HAP-1 (cell line): ENCODE measurements around the gene CLCNKB.

ENCODE experiments used
- DNase-seq, 2 experiments: peaks; one replicate each; pipeline ENCODE4 v3.0.0-alpha.2; 2016 to 2020; ENCODE audit warnings: low spot score in 2 of 2
- H3K27me3 ChIP-seq: fragments of 250-450 bp; sonication (Bioruptor Pico); 2 replicates; pipeline ENCODE4 v1.5.1; 2020; ENCODE audit warnings: low read depth, mild to moderate bottlenecking, moderate library complexity
- H3K36me3 ChIP-seq: fragments of 250-450 bp; sonication (Bioruptor Pico); replicated peaks from 2 replicates; pipeline ENCODE4 v1.5.1; 2020; ENCODE audit warnings: mild to moderate bottlenecking
- H3K4me1 ChIP-seq: fragments of 250-450 bp; sonication (Bioruptor Pico); 2 replicates; pipeline ENCODE4 v1.5.1; 2020; ENCODE audit warnings: mild to moderate bottlenecking
- H3K4me3 ChIP-seq: fragments of 250-450 bp; sonication (Bioruptor Pico); 2 replicates; pipeline ENCODE4 v1.5.1; 2020; ENCODE audit warnings: mild to moderate bottlenecking, moderate library complexity
- H3K9me3 ChIP-seq: fragments of 250-450 bp; sonication (Bioruptor Pico); 2 replicates; pipeline ENCODE4 v1.5.1; 2020; ENCODE audit warnings: mild to moderate bottlenecking, moderate library complexity
- in situ Hi-C: fragments of 300-500 bp; cut with MboI; formaldehyde crosslinking; loops from 3 replicates; pipeline ENCODE4 v1.14.3; 2020; ENCODE audit warnings: low sequenced_read_pairs, inconsistent platforms, mixed read lengths

The CLCNKB gene

DNA sequence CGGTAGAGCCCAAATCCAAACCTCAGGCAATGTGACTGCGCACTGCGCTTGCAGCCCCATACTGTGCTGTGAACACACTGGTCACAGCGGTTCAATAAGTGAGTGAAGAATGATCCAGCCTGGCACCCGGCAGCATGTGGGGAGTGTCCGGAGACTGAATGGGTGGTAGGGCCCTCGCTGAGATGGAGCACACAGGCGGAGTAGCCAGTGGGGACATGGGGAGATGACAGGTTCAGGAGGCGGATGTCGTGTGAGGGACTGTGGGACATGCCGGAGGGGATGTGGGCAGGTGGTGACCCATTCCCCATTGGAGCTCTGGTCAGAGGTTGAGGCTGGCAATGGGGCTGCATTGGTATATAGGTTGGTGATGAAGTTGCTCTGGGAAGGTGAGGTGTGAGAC, 33.9 kb upstream of the CLCNKB start:
- no peak for DNase-seq
- Histone ChIP-seq H3K4me3 (no peak overlapping the region), H3K4me1 (peaks cover 13% of the 10 kb centered on the region), H3K27me3 (no peaks in the 10 kb centered on the region), H3K36me3 (no peaks in the 10 kb centered on the region), H3K9me3 (no peaks in the 10 kb centered on the region)
- in situ Hi-C loops: loop anchor here (10.0 kb wide), 1 partner anchor 175 kb away; no protein-coding TSS in a partner anchor

DNA sequence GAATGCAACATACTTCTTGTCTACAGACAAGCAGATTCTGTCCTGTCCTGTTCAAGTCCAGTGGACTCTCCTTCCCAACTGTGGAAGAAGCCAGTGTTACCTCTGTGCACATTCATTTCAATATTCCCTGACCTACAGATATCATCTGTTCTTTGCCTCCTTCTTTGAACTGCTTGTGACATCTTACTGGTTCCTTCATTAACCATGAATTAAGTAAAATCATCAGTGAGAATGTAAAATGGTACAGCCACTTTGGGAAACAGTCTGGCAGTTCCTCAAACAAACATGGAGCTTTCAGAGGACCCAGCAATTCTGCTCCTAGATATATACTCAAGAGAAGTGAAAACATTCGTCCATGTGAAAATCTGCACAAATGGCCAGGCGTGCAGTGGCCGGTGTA, 32.7 kb upstream of the CLCNKB start:
- in situ Hi-C loops: no loop called here
- no peaks in the 10 kb centered on the region for H3K36me3 ChIP-seq
- no peaks in the 10 kb centered on the region for H3K9me3 ChIP-seq
- peaks cover 13% of the 10 kb centered on the region for H3K4me1 ChIP-seq
- H3K4me3 ChIP-seq: no peak overlapping the region
- DNase-seq: no peak
- H3K27me3 ChIP-seq: no peaks in the 10 kb centered on the region

DNA sequence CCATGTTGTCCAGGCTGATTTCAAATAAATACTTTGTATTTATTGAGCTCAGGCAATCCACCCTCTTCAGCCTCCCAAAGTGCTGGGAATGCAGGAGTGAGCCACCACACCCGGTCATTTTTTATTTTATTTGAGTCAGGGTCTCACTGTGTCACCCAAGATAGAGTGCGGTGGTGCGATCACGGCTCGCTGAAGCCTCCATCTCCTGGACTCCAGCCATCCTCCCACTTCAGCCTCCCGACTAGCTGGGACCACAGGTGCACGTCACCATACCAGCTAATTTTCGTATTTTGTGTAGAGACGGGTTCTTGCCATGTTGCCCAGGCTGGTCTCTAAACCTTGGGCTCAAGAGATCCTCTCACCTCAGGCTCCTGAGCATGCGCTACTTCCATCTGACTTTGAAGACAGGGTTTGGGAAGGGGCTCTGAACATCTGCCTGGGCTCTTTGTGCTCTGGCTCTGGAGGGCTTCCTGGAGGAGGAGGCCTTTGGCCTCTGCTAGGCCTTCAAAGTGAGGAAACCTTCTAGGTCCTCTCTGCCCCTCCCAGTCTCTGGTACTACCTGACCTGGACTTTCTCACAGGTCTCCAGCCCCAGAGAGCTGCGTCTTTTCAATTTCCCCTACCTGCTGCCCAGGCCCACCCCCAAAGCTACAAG, 31.5 kb upstream of the CLCNKB start:
- Histone ChIP-seq H3K36me3 (no peaks in the 10 kb centered on the region), H3K9me3 (no peaks in the 10 kb centered on the region), H3K4me1 (peaks cover 13% of the 10 kb centered on the region), H3K4me3 (no peak overlapping the region), H3K27me3 (no peaks in the 10 kb centered on the region)
- no peak for DNase-seq
- in situ Hi-C loops: no loop called here

DNA sequence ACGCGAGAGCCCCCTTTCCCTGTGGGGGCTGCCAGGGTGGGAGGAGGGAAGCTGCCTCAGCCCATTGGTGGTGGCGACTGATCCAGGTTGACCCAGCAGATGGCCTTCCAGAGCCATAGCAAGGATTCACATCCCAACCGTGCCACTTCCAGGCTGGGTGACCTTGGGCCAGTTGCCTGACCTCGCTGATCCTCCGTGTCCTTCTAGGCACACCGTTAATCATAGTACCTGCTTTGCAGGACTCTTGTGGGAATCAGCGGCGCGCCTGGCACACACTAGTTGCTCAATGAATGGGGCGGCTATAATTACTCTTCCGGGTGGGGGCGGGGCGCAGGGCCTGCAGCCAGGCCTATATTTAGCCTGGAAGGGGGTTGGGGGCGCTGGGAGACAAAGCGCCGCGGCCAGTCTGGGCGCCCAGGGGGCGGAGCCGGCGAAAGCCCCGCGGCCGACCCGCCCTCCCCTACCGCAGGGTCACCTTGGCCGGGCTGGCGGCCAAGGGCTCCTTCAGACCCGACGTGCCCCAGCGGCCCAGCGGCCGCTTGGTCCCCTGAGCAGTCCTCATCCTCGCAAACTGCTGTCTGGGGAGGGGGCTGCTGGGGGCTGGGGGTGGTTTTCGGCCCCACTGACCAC, 30.9 kb upstream of the CLCNKB start:
- no peaks in the 10 kb centered on the region for H3K9me3 ChIP-seq
- peak overlapping the region; percentile 24 for H3K4me3 ChIP-seq
- peaks cover 13% of the 10 kb centered on the region for H3K4me1 ChIP-seq
- H3K36me3 ChIP-seq: no peaks in the 10 kb centered on the region
- in situ Hi-C loops: no loop called here
- DNase-seq: peak; percentile 39 to 82
- no peaks in the 10 kb centered on the region for H3K27me3 ChIP-seq

DNA sequence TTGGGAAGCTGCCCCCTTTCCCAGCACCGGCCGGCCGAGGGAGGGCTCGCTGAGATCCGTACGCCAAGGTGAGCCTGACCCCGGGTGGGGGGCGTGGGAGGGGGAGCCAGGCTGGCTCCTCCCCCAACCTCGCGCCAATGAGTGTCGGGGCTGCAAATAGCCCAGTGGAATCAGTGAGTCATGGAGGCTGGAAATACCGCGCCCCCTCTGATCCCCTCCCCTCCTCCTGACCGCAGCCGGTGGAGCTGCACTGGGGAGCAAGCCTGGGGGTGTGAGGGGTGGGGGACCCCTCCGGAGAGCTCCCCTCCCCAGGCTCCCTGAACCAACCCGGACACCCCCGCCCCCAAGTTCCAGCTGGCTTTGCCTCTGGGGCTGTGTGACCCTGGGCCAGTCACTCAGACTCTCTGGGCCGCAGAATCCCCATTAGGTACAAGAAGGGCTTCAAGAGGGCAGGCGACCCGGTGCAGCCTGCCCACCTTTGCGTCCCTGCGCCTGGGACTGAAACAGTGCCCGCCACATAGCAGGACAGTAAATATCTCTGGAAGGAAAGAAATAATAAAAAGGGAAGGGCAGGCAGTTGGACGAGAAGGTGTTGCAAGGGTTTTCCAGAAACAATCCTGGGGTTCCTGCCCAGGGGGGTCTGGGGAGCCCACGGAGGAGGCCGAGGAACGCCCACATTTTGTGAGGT, 30.2 kb upstream of the CLCNKB start:
- Histone ChIP-seq H3K4me3 (peak overlapping the region; percentile 24), H3K27me3 (no peaks in the 10 kb centered on the region), H3K36me3 (no peaks in the 10 kb centered on the region), H3K4me1 (peaks cover 13% of the 10 kb centered on the region), H3K9me3 (no peaks in the 10 kb centered on the region)
- peak; percentile 34 to 72 for DNase-seq
- in situ Hi-C loops: no loop called here

DNA sequence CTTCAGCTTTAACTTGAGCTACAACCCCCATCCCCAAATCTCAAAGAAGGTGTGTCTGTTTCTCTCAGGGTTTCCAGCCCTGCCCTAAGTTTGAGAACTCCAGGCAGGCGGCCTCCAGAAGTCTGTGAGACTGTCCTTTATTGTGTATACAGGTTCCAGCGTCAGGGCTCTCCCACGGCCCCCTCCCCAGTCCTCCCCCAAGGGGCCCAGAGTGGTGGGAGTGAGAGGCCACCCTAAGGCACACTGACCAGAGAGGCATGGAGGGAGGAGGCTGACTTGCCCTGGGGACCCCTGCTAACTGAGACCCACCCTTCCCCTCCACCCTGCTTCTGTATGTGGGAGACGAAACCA, 29.7 kb upstream of the CLCNKB start:
- DNase-seq: no peak
- no peak overlapping the region; the same call in 1 of the 2 replicates for H3K4me3 ChIP-seq
- no peaks in the 10 kb centered on the region for H3K9me3 ChIP-seq
- in situ Hi-C loops: no loop called here
- H3K4me1 ChIP-seq: peaks cover 13% of the 10 kb centered on the region
- no peaks in the 10 kb centered on the region for H3K27me3 ChIP-seq
- H3K36me3 ChIP-seq: no peaks in the 10 kb centered on the region

DNA sequence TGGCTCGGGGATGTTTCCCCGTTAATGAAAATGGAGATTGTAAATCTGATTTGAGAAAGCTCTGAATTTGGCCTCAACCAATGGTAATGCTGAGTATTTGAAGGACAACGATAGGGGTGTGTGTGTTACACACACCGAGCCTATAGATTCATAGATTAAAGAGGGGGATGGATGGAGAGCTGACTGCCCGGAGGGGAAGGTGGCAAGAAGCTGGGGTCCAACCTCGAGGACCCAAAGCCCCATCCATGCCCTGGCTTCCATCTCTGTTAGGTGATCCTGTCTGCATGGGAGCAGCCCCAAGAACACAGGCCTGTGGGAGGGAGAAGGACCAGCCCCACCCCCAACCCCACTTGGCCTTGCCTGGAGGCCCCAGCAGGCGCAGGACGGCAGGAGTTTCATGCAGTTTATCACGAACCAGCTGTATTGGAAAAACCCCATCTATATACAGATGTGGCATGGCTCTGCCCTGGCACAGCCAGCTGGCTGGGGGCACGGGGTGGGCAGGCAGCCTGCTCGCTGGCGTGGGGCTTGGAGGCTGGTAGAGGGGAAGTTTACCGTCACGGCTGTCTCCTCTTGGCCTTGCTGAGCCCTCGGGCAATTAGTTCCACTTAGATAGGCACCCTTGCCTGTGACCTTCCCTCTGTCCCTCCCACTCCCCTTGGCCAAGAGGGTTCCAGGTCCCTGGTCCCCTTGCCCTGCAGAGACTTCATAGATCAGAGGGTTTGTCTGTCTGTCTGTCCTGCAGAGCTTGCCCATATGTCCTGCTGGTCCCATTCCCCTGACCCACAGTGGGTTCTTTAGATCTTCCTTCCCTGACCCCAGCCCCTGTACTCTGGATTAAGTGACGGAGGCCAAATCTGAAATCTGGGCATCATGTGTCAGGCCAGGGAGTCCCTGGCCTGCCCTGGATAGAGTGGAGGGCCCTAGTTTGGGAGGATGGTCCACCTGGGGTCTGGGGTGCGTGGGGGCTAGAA, 28.8 kb upstream of the CLCNKB start:
- no peaks in the 10 kb centered on the region for H3K9me3 ChIP-seq
- peaks cover 9% of the 10 kb centered on the region for H3K4me1 ChIP-seq
- no peaks in the 10 kb centered on the region for H3K36me3 ChIP-seq
- peak in 1 of 2 experiments; percentile 58 for DNase-seq
- H3K4me3 ChIP-seq: no peak overlapping the region
- no peaks in the 10 kb centered on the region for H3K27me3 ChIP-seq
- in situ Hi-C loops: no loop called here

DNA sequence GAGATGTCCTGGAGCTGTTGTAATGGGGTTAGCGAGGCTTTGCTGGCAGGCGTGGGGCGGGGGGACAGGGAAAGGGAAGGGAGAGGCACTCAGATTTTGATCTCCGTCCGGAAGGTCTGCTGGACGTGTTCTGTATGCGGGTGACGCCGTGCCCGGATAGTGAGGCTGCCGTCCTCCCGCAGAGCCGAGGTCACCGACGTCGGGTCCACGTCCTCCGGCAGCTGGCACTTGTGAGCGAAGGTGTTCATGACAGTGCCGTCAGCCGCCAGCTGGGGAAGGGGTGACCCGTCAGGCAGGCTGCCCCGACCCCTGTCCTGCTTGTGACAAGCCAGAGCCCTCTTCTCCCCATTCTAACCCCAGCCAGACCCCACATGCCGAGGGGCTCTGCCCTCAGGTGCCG, 28.1 kb upstream of the CLCNKB start:
- H3K27me3 ChIP-seq: no peaks in the 10 kb centered on the region
- DNase-seq: no peak
- H3K4me1 ChIP-seq: peaks cover 9% of the 10 kb centered on the region
- in situ Hi-C loops: no loop called here
- no peak overlapping the region for H3K4me3 ChIP-seq
- no peaks in the 10 kb centered on the region for H3K36me3 ChIP-seq
- H3K9me3 ChIP-seq: no peaks in the 10 kb centered on the region

DNA sequence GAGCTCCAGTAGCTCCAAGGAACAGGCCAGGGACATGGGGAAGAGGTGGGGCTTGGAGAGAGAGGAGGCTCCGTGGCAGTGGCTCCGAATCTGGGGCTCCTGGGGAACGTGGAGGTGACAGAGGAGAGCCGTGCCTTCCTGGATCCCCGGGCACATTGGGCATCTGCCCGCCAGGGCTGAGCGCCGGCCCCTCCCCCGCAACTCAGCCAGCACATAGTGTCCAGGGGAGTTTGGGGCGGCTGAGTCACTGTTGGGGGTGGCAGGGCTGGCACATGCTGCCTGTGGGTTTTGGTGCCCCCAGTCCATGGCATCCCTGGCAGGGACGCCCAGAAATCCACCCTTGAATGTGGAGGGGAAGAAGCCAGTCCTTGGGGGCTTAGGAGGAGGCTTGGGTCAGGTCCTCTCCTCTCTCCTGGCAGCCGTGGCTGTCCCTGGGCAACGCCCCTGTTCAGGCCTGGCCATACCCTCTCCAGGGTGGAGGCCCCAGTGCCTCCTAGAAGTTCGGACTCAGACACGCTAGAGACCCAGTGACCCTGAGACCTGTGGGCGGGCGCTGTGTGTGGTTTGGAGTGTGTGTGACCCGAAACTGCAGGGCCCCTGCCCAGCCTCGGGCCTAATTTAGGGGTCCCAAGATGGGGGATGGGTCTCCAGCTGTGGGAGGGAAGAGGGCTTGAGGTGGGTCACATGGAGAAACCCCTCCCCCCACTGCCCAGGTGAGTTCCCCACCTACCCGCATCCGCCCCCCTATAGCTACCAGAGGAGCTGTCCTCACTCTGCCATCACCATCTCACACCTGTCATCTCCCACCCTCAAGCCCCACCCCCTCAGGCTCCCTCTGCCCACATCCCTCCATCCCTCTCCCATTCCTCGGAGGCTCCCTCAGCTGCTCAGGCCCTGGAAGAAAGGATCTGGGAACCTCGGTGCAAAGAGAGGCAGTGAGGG, 27.4 kb upstream of the CLCNKB start:
- in situ Hi-C loops: no loop called here
- DNase-seq: no peak
- H3K27me3 ChIP-seq: no peaks in the 10 kb centered on the region
- H3K36me3 ChIP-seq: no peaks in the 10 kb centered on the region
- no peak overlapping the region for H3K4me3 ChIP-seq
- H3K9me3 ChIP-seq: no peaks in the 10 kb centered on the region
- H3K4me1 ChIP-seq: peaks cover 9% of the 10 kb centered on the region

DNA sequence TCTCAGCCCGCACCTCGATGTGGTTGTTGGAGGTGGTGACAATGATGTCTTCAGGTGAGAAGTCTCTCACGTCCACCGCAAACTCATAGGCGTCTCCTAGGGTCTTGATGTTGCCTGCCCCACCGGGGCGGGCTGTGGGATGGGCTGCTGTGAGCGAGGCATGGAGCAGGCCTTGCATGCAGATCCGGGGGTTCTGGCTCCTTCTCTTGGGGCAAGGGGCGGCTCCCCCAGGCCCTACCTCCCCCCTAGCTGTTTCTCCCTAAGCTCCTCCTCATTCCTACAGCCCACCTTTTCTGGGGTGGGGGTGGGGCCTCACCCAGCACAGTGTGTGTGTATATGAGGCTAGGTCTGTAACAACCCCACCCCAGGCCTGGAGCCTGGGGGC, 26.5 kb upstream of the CLCNKB start:
- Histone ChIP-seq H3K27me3 (peaks cover 4% of the 10 kb centered on the region), H3K9me3 (no peaks in the 10 kb centered on the region), H3K4me1 (peaks cover 9% of the 10 kb centered on the region), H3K36me3 (no peaks in the 10 kb centered on the region), H3K4me3 (no peak overlapping the region)
- in situ Hi-C loops: no loop called here
- no peak for DNase-seq

DNA sequence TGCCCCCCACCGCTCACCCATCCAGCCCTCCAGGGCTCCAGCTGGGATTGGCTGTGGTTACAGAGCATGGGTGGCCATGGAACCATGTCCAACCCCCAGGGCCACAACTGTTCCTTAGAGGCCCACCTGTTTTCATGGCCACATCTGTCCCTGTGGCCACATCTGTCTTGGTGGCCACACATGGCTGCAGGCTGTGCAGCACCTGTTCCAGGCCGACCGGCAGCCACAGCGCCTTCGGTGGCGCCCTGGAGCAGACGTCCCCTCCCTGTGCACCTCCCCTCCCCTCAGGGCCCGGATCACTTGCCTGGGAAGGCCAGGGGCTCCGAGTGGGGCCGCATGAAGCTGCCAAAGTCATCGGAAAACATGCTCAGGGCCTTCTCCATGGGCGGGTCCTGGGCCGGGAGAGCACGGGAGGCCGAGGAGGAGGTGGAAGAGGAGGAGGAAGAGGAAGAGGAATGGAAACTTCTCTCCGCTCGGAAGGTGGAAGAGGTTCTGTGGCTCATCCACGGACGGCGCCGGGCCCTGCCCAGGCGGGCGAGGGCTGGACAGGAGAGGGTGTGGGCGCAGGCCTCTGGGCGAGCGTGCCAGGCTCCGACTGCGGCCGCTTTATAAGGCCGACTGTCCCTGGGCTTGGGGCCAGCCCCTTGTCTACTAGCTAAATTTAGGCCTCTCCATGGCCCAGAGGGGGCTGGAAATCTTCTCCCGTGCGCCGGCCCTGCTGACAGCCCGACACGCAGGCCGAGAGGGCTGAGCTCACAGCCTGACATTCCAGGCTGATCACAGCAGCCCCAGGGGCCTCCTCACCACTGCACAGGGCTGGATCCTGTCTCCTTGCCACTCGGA, 25.9 kb upstream of the CLCNKB start, which contains the start of gene HSPB7:
HSPB7 (minus strand) TSS at position 583 of the 843 bp plus-strand sequence; CDS start at position 503, 80 bp downstream.
- Histone ChIP-seq H3K4me1 (peaks cover 5% of the 10 kb centered on the region), H3K27me3 (peaks cover 6% of the 10 kb centered on the region), H3K4me3 (no peak within 1 kb of the TSS), H3K9me3 (no peaks in the 10 kb centered on the region), H3K36me3 (no peaks in the 10 kb centered on the region)
- peak in 1 of 2 experiments; percentile 55 for DNase-seq
- in situ Hi-C loops: no loop called here

DNA sequence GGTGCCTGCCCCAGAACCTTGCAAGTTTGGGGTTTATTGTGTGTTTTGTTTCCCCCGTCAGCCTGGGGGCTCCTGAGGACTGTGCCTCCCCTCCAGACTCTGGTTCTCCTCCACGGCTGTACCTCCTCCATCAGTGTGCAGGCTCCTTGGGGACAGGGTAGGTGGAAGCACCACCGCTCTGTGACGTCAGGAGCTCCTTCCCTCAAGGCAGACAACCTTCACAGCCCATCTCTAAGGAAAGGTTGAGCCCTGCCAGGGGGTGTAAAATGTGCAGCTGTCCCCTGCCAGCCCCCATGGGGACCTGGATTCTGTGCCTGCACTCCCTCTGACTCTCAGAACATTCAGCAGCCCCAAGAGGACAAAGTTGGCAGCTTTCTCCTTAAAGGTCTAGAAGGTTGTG, 25.3 kb upstream of the CLCNKB start:
- Histone ChIP-seq H3K36me3 (no peaks in the 10 kb centered on the region), H3K4me1 (peaks cover 4% of the 10 kb centered on the region), H3K27me3 (peaks cover 6% of the 10 kb centered on the region), H3K4me3 (no peak overlapping the region), H3K9me3 (no peaks in the 10 kb centered on the region)
- no peak for DNase-seq
- in situ Hi-C loops: no loop called here
